Measurements from ENCODE around the gene UBAC1. TPM values are rescaled to one million over a fixed set of nuclear protein-coding genes. Genes with fewer than 3 reads are reported as not detected.

Gene UBAC1
- total and polyA plus RNA-seq, 9 of the 15 experiments (the other 6 are each of a cell fraction or from before 2014, with no cell fraction given) = 94.0 to 399 (median 228) TPM

GRCh38 chr9:135960411-135961276, 529 bp downstream of the UBAC1 start (continued):
- TF ChIP-seq FOXP4 (CRISPR knock-in tag; IDR thresholded peaks at IDR 0.05; ENCODE audit: borderline replicate concordance) (0 out of 2 replicates have a peak, but pooled peaks have one; percentile 13), ATF4 (CRISPR knock-in tag; IDR thresholded peaks at IDR 0.05) (0 out of 2 replicates have a peak, but pooled peaks have one; percentile 31), GTF2B (IDR thresholded peaks at IDR 0.05; ENCODE audit: extremely low read depth, insufficient read length) (no peak), EGR1 (conservative IDR thresholded peaks at IDR 0.05) (0 out of 2 replicates have a peak, but pooled peaks have one; percentile 11), YY1 (IDR thresholded peaks at IDR 0.05; ENCODE audit: borderline replicate concordance in 1 of 3, control insufficient read depth in 1 of 3, extremely low read depth in 1 of 3, insufficient read depth in 3 of 3, insufficient read length in 1 of 3, insufficient replicate concordance in 2 of 3, low read depth in 1 of 3, low read length in 2 of 3) (peak in 1 of 3 experiments; percentile 22), PCBP1 (IDR thresholded peaks at IDR 0.05; ENCODE audit: low read depth, low read length, poor library complexity, severe bottlenecking) (peak; percentile 71), MLLT1 (IDR thresholded peaks at IDR 0.05) (peak; percentile 85), CBFB (CRISPR knock-in tag; IDR thresholded peaks at IDR 0.05) (no peak), FOXM1 (IDR thresholded peaks at IDR 0.05; ENCODE audit: low read depth) (no peak), FOXM1 (CRISPR knock-in tag; IDR thresholded peaks at IDR 0.05; ENCODE audit: low read depth) (peak; percentile 23; the same call in 1 of the 2 replicates), NR1H2 (CRISPR knock-in tag; IDR thresholded peaks at IDR 0.05) (0 out of 2 replicates have a peak, but pooled peaks have one; percentile 71), CCNT2 (IDR thresholded peaks at IDR 0.05; ENCODE audit: borderline replicate concordance, extremely low read depth, insufficient read length, low read depth, low read length) (no peak), ZNF12 (CRISPR knock-in tag; IDR thresholded peaks at IDR 0.05) (0 out of 2 replicates have a peak, but pooled peaks have one; percentile 18), POLR2A (conservative IDR thresholded peaks at IDR 0.05) (peak; percentile 61; the same call in 1 of the 2 replicates), FOXA3 (CRISPR knock-in tag; conservative IDR thresholded peaks at IDR 0.05 in 1 of 2, IDR thresholded peaks at IDR 0.05 in 1 of 2) (peak in 1 of 2 experiments; percentile 63; a peak in 2 of 4 replicates), IRF1 (CRISPR knock-in tag; IDR thresholded peaks at IDR 0.05; ENCODE audit: borderline replicate concordance) (no peak)
